IMR-90 (cell line): Measurements from ENCODE around the gene ANGPTL4. TPM values are rescaled to one million over a fixed set of nuclear protein-coding genes. Genes with fewer than 3 reads are reported as not detected.

ENCODE experiments used
- ATAC-seq: fragments of 200-7000 bp; cut with Tn5 transposase; 2 replicates; pipeline ENCODE4 v1.9.1; 2020; ENCODE audit warnings: low read depth, mild to moderate bottlenecking, moderate library complexity
- BruUV-seq: library from RNA; stranded (reverse); fragments of 400-500 nt; replicated peaks from 2 replicates; lab custom pipeline; 2021; lab: Mats Ljungman, UMichigan
- CTCF ChIA-PET: fragments of 300-600 bp; formaldehyde crosslinking; extraction: SDS; loops from one replicate; lab custom pipeline; 2021; ENCODE audit warnings: antibody characterized with exemption; lab: Yijun Ruan, JAX
- POLR2A ChIA-PET: fragments of 300-600 bp; sonication (Branson Sonifier 250); formaldehyde crosslinking; loops from one replicate; lab custom pipeline; 2022; ENCODE audit warnings: antibody characterized with exemption; ENCODE audit not compliant: unreplicated experiment; lab: Charles Lee
- DNase-seq: peaks from one replicate; pipeline ENCODE4 v3.0.0; 2013
- H2AFZ ChIP-seq: replicated peaks from 2 replicates; pipeline ENCODE3; 2013; ENCODE audit warnings: low read length, mild to moderate bottlenecking; ENCODE audit not compliant: poor library complexity
- H2AK5ac ChIP-seq: 2 replicates; pipeline ENCODE4 v1.6.1; 2013; ENCODE audit warnings: low read depth, low read length, inconsistent platforms
- H2AK9ac ChIP-seq: replicated peaks from 2 replicates; pipeline ENCODE3; 2013; ENCODE audit warnings: mild to moderate bottlenecking, low read depth, low read length, moderate library complexity; ENCODE audit not compliant: poor library complexity
- H2BK120ac ChIP-seq: 2 replicates; pipeline ENCODE4 v1.6.1; 2013; ENCODE audit warnings: low read depth, low read length, inconsistent platforms
- H2BK15ac ChIP-seq: 3 replicates; pipeline ENCODE4 v1.6.1; 2013; ENCODE audit warnings: low read depth, low read length, inconsistent platforms
- H2BK20ac ChIP-seq: 2 replicates; pipeline ENCODE4 v1.6.1; 2013; ENCODE audit warnings: low read depth, mild to moderate bottlenecking, inconsistent platforms, low read length, moderate library complexity
- H2BK5ac ChIP-seq: 2 replicates; pipeline ENCODE4 v1.6.1; 2013; ENCODE audit warnings: mild to moderate bottlenecking, low read depth, low read length, inconsistent platforms; ENCODE audit not compliant: poor library complexity, severe bottlenecking
- H3K14ac ChIP-seq: replicated peaks from 2 replicates; pipeline ENCODE4 v1.6.1; 2013; ENCODE audit warnings: low read depth, low read length, inconsistent platforms
- H3K18ac ChIP-seq: 2 replicates; pipeline ENCODE4 v1.6.1; 2013; ENCODE audit warnings: low read depth, low read length, control low read depth
- H3K23ac ChIP-seq: 2 replicates; pipeline ENCODE4 v1.6.1; 2013; ENCODE audit warnings: low read depth, low read length, inconsistent platforms
- H3K27ac ChIP-seq: 2 replicates; pipeline ENCODE4 v1.5.1; 2013; ENCODE audit warnings: mild to moderate bottlenecking, control low read depth, low read length; ENCODE audit not compliant: insufficient read depth
- H3K27me3 ChIP-seq: 2 replicates; pipeline ENCODE4 v1.6.1; 2013; ENCODE audit warnings: low read length; ENCODE audit not compliant: control insufficient read depth, insufficient read depth
- H3K36me3 ChIP-seq: 2 replicates; pipeline ENCODE4 v1.6.1; 2013; ENCODE audit warnings: low read length, mixed read lengths; ENCODE audit not compliant: control insufficient read depth, insufficient read depth
- H3K4ac ChIP-seq: 2 replicates; pipeline ENCODE4 v1.6.1; 2013; ENCODE audit warnings: low read depth, low read length, inconsistent platforms
- H3K4me1 ChIP-seq: 2 replicates; pipeline ENCODE4 v1.6.1; 2013; ENCODE audit warnings: low read length, mixed read lengths; ENCODE audit not compliant: control insufficient read depth, insufficient read depth
- H3K4me2 ChIP-seq: 2 replicates; pipeline ENCODE4 v1.6.1; 2013; ENCODE audit warnings: low read depth, mild to moderate bottlenecking, control low read depth, low read length, moderate library complexity
- H3K4me3 ChIP-seq: 2 replicates; pipeline ENCODE4 v1.5.1; 2013; ENCODE audit warnings: low read depth, mild to moderate bottlenecking, control low read depth, low read length, moderate library complexity; ENCODE audit not compliant: insufficient read depth
- H3K56ac ChIP-seq: 2 replicates; pipeline ENCODE4 v1.6.1; 2013; ENCODE audit warnings: low read length, inconsistent platforms; ENCODE audit not compliant: insufficient read depth; ENCODE audit errors: extremely low read depth
- H3K79me1 ChIP-seq, 2 experiments: 2 replicates each; pipeline ENCODE4 v1.6.1; 2013; ENCODE audit warnings: low read length in 2 of 2, inconsistent platforms in 1 of 2, low read depth in 1 of 2
- H3K9ac ChIP-seq: 2 replicates; pipeline ENCODE4 v1.6.1; 2013; ENCODE audit warnings: low read depth, low read length, control low read depth
- H3K9me1 ChIP-seq: 2 replicates; pipeline ENCODE4 v1.6.1; 2013; ENCODE audit warnings: low read length, inconsistent platforms; ENCODE audit not compliant: insufficient read depth
- H3K9me3 ChIP-seq: 2 replicates; pipeline ENCODE4 v1.6.1; 2013; ENCODE audit warnings: low read length; ENCODE audit not compliant: control insufficient read depth, insufficient read depth
- H4K20me1 ChIP-seq: 2 replicates; pipeline ENCODE4 v1.6.1; 2013; ENCODE audit warnings: low read length, inconsistent platforms; ENCODE audit not compliant: insufficient read depth
- H4K5ac ChIP-seq: 2 replicates; pipeline ENCODE4 v1.6.1; 2013; ENCODE audit warnings: mild to moderate bottlenecking, low read depth, low read length, control low read depth
- H4K8ac ChIP-seq, 2 experiments: 2 replicates each; pipeline ENCODE4 v1.6.1; 2013; ENCODE audit warnings: low read depth in 2 of 2, low read length in 2 of 2, control low read depth in 1 of 2, inconsistent platforms in 1 of 2
- H4K91ac ChIP-seq: 2 replicates; pipeline ENCODE4 v1.6.1; 2013; ENCODE audit warnings: low read depth, low read length, inconsistent platforms; ENCODE audit not compliant: insufficient read depth
- CEBPB ChIP-seq: IDR thresholded peaks from 2 replicates; pipeline ENCODE4 v1.6.1; 2012; ENCODE audit warnings: low read depth, low read length, improper control_type of control experiment
- CTCF ChIP-seq: conservative IDR thresholded peaks from 2 replicates; pipeline ENCODE4 v1.5.1; 2012; ENCODE audit warnings: mild to moderate bottlenecking, low read depth, low read length, improper control_type of control experiment
- RAD21 ChIP-seq: IDR thresholded peaks from 2 replicates; pipeline ENCODE4 v1.6.1; 2012; ENCODE audit warnings: low read length, improper control_type of control experiment
- USF2 ChIP-seq: fragments of 150-350 bp; IDR thresholded peaks from 2 replicates; pipeline ENCODE4 v1.6.1; 2017; ENCODE audit warnings: mild to moderate bottlenecking, antibody characterized with exemption, low read length, low read depth
- WGBS, 2 experiments: methylation state at CpG; one replicate each; pipeline versions ENCODE4 v1.1.5 to v1.1.7; 2013; ENCODE audit warnings: missing lambda C conversion rate in 2 of 2; ENCODE audit not compliant: insufficient read length in 1 of 2; ENCODE audit errors: extremely low coverage in 2 of 2; 5-methylcytosine and 5-hydroxymethylcytosine counted together
- dilution Hi-C: fragments of 300-500 bp; cut with HindIII; formaldehyde crosslinking; loops from one replicate; pipeline ENCODE4 v1.14.3; 2018; ENCODE audit warnings: low sequenced_read_pairs; ENCODE audit not compliant: unreplicated experiment
- in situ Hi-C: fragments of 300-500 bp; cut with MboI; formaldehyde crosslinking; loops from 3 replicates; pipeline ENCODE4 v1.14.3; 2019; ENCODE audit warnings: low sequenced_read_pairs, inconsistent platforms, mixed read lengths
- intact Hi-C: fragments of 100-400 bp; cut with micrococcal nuclease; formaldehyde crosslinking; loops from 2 replicates; pipeline ENCODE4 v1.10.0; 2022
- polyA plus RNA-seq, 3 experiments: library from polyadenylated mRNA; depleted of rRNA; stranded (reverse); fragments of >200 nt; gene quantifications; 2 replicates each; pipeline ENCODE4 v1.2.3, GENCODE V29; 2012; ENCODE audit warnings: low replicate concordance in 1 of 3
- total RNA-seq: library from RNA; depleted of rRNA; stranded (reverse); fragments of >200 nt; gene quantifications from 2 replicates; pipeline ENCODE4 v1.2.3, GENCODE V29; 2012

The ANGPTL4 gene
- total and polyA plus RNA-seq, 2 of the 4 experiments (the other 2 are of a cell fraction): 1.4 to 19.1 TPM

- Histone ChIP-seq H3K36me3 (no peaks in the 10 kb centered on the region), H3K27ac (no peak overlapping the region), H3K79me1 (peaks cover 40 to 81% of the 10 kb centered on the region in 2 experiments), H3K4me2 (no peak overlapping the region), H3K27me3 (no peaks in the 10 kb centered on the region), H2BK120ac (no peak overlapping the region), H3K18ac (no peak overlapping the region), H3K4ac (no peak overlapping the region; the same call in 1 of the 2 replicates), H3K56ac (no peak overlapping the region), H2BK15ac (no peak overlapping the region), H4K5ac (no peak overlapping the region), H3K9me3 (no peaks in the 10 kb centered on the region), H2BK20ac (no peak overlapping the region), H3K23ac (no peak overlapping the region), H3K4me1 (peaks cover 18% of the 10 kb centered on the region), H3K14ac (no peak overlapping the region), H2AK5ac (no peak overlapping the region), H3K9me1 (peaks cover 33% of the 10 kb centered on the region), H4K91ac (no peak overlapping the region; the same call in 1 of the 2 replicates), H4K8ac (no peak overlapping the region), H3K9ac (no peak overlapping the region), H2AK9ac (no peak overlapping the region), H2BK5ac (no peak overlapping the region), H4K20me1 (peaks cover 76% of the 10 kb centered on the region), H3K4me3 (no peak overlapping the region), H2AFZ (no peak overlapping the region)
- no peak for DNase-seq
- POLR2A ChIA-PET: no interaction called here
- in situ Hi-C loops (no loop called here), intact Hi-C loops (no loop called here), dilution Hi-C loops (no loop called here)
- 95% methylated on average over 5 of the region's 8 CpGs; no CpG with 5 or more reads in 1 of the 2 experiments for WGBS, 2 experiments
- no peak for ATAC-seq
- TF ChIP-seq USF2 (no peak), CTCF (no peak), CEBPB (no peak), RAD21 (no peak)
- CTCF ChIA-PET: no interaction called here
- BruUV-seq: no TSS peak
Measured at GRCh38 chr19:8393871-8394250, 29.9 kb downstream of the ANGPTL4 start.
